ENCODE results near the gene PIK3R1.

- TF ChIP-seq CTCF (IDR thresholded peaks at IDR 0.05) = peak; percentile 63 to 84 (median 72)
- no peak for TF ChIP-seq POLR2A (IDR thresholded peaks at IDR 0.05)
Measured at GRCh38 chr5:68285851-68286611, 70.5 kb downstream of the PIK3R1 start.
